ENCODE data around the gene LYZL1.
"Not testable (repeated sequence)": the region's sequence is repeated elsewhere in the genome, so short reads cannot be mapped to it uniquely, and the experiment has no call there.

Gene LYZL1

DNA sequence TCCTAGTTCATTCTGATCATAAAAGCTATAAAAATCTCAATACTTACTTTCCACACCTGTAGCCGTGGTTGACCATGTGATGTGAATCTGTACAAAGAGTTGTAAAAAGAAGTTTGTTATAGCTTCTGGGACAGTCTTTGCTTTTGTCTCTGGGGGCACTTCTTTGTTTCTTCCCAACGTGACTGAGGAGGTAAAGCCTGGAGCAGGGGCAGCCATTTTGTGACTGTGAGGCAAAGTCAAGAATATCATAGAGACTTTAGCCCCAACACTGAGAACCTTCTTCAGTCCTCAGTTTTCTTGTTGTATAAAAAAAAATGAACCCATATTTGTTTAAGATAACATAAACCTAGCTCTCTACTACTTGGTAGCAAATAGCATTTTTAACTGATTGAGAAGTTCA is 29.4 kb upstream of the LYZL1 start:
- DNase-seq (ENCODE audit: low read depth in 1 of 2, low spot score in 1 of 2) = no peak

DNA sequence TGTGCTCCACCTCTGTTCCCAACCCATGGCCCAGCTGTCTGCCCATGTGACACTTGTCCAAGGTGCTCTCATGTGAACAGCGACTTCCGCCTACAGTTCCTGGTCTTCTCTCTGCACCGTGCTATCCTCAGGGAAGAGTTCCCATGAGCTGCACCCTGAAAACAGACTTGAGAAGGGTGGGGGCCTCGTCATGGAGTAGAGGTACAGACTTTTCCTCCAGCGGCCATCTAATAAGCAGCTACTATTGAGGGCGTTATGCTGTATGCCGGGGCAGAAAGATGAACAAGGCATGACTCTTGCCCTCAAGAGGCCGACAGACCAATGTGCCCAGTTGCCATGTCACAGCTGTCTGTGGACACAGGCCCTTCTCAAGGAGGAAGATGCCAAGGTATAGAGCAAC is 25.4 kb upstream of the LYZL1 start:
- no peak for DNase-seq (ENCODE audit: low read depth in 1 of 2, low spot score in 1 of 2)

DNA sequence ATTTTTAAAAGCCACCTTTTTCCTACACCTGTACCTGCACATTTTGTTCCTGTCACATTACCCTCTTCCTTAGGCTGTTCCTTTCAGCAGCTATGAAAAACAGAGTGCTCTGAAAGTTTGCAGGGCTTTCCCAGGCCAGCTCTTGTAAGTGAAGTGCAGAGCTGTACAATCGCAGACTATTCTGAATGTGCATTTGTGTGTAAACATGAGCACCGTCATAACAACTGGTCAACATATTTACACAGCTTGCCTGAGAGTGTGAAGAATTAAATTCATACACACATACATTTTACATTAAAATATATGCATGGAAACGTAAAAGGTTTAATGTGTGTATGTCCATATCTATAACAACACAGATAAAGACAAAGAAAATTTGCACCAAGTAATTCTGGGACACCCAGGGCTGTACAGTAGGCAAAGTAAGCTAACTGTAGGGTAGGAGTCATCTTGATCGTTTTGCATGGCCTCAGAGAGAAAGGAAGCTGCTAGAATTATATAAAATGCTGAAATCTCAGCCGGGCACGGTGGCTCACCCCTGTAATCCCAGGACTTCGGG is 23.6 kb upstream of the LYZL1 start:
- DNase-seq (ENCODE audit: low read depth in 1 of 2, low spot score in 1 of 2) = no peak

DNA sequence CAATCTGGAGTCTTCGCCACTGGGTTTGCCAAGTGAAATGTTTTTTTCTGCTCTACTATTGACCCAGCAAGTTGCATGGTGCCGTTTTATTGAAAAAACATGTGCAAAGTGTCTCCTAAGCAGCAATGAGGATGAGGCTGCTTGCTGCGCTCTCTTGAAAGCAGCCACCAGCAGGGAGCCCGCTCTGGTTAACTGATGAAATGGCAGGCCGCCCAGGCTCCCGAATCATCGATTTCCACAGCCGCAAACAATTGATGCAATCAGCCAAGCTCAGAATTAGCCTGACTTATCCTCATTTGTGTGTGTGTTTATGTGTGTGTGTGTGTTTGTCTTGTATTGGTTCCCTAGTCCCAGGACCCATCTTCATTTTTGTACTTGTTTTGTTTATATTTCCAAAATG is 22.2 kb upstream of the LYZL1 start:
- no peak for DNase-seq (ENCODE audit: low read depth in 1 of 2, low spot score in 1 of 2)

DNA sequence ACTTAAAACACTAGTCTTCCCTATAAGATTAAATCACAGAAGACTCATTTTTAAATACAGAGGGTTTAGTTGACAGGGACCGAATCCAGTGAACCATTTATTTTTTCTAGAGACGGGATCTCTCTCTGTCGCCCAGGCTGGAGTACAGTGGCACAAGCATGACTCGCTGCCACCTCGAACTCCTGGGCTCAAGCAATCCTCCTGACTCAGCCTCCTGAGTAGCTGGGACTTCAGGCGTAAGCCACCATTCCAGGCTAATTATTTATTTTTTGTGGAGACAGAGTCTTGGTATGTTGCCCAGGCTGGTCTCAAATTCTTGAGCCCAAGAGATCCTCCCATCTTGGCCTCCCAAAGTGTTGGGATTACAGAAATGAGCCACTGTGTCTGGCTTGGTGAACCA is 20.9 kb upstream of the LYZL1 start:
- DNase-seq (ENCODE audit: low read depth in 1 of 2, low spot score in 1 of 2) = no peak

DNA sequence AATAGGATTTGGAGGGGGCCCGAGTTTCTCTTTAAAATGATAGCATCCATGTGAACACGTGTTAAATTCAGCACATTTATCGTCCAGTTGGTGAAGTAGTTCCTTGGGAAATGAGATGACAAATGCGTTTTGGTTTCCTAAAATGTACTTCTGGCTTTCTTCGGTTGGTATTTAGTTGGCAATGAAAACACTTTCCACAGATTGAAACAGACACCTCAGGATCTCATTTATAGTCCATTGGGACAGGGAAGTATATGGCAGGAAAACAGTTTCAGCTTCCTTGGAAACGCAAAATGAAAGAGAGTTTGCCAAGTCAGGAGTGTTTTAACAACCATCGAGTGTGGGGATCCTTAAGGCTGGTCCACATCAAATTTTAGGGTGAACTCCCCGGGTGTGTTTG is 19.4 kb upstream of the LYZL1 start:
- DNase-seq (ENCODE audit: low read depth in 1 of 2, low spot score in 1 of 2) = no peak

DNA sequence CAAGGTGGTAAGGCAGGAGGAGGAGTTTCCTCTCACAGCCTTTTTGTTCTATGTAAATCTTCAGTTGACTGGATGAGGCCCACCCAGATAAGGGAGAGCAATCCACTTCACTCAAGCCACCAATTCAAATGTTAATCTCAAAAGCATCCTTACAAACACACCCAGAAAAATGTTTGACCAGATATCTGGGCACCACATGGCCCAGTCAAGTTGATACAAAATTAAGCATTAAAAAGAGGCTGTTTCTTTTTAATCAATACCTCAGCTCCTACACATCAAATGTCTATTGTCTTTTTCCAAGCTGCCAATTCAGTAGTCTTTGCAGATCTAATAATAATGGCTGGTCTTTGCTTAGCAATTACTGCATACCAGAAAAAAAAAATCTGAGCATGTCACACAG is 18.0 kb upstream of the LYZL1 start:
- DNase-seq (ENCODE audit: low read depth in 1 of 2, low spot score in 1 of 2) = no peak

DNA sequence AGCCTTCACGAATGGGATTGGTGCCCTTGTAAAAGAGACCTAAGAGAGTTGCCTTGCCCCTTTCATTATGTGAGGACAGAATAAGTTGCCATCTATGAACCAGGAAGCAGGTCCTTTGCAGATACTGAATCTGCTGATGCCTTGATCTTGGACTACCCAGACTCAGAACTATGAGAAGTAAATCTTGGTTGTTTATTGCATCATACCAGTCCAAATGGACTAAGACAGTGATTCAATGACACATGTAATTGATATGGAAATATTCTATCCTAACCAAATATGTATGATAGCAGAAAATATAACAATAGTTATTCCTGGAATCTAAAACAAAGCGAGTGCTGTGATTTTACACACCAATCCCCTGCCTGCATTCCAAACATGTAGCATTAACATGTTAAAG is 17.0 kb upstream of the LYZL1 start:
- DNase-seq (ENCODE audit: low read depth in 1 of 2, low spot score in 1 of 2) = no peak

DNA sequence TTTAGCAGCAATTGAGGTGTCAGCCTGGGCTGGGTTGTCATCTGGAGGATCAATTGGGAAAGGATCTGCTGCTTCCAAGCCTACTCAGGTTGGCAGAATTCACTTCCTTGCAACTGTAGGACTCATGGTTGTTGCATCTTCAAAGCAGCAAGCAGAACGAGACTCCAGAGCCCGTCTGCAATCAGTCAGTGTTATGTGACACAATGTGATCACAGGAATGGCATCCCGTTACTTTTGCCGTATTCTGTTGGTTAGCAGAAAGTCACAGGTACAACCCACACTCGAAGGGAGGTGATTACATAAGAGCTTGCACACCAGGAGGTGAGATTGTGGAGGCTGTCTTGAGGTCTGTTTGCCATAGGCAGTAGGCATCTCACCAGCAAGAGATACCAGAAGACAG is 15.4 kb upstream of the LYZL1 start:
- no peak for DNase-seq (ENCODE audit: low read depth in 1 of 2, low spot score in 1 of 2)

DNA sequence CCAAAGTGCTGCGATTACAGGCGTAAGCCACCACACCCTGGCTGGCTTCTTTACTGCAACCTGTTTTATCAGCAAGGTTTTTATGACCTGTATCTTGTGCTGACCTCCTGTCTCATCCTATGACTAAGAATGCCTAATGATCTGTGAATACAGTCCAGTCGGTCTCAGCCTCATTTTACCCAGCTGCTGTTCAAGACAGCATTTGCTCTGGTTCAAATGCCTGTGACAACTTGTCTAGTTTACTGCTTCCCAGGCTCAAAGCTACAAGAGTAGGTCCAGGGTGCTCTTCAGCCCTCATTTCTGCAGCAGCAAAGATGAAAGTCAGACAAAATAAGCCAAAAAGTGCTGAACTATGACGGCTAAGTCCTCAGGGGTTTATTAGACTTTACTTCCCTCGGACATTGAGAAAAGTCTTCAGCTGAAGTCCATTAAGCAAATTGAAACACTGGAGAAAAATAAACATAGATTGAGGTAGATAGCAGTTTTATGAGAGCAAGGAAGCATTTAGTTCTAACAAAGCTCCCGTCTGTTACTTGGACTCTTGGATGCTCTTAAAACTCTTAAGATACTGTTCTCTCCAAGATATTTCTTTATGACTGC is 12.5 kb upstream of the LYZL1 start:
- DNase-seq (ENCODE audit: low read depth in 1 of 2, low spot score in 1 of 2) = no peak

DNA sequence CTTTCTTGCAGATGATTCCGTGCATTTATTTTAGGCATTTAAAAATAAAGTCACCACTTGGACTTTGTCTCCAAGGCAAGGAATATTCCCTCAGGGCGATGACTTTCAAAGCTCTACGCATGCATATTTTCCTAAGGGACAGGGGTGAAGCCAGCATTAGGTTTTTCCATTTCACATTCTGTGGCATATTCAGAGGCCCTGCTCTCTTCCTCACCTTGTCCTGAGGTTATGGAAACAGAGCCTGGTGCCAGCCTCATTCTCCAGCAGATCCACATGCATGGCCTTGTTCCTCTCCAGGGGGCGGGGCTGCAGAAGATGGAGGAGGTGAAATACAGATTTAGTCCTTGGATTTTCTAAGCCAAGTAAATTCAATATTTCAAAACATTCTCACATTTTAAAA is 11.6 kb upstream of the LYZL1 start:
- no peak for DNase-seq (ENCODE audit: low read depth in 1 of 2, low spot score in 1 of 2)

DNA sequence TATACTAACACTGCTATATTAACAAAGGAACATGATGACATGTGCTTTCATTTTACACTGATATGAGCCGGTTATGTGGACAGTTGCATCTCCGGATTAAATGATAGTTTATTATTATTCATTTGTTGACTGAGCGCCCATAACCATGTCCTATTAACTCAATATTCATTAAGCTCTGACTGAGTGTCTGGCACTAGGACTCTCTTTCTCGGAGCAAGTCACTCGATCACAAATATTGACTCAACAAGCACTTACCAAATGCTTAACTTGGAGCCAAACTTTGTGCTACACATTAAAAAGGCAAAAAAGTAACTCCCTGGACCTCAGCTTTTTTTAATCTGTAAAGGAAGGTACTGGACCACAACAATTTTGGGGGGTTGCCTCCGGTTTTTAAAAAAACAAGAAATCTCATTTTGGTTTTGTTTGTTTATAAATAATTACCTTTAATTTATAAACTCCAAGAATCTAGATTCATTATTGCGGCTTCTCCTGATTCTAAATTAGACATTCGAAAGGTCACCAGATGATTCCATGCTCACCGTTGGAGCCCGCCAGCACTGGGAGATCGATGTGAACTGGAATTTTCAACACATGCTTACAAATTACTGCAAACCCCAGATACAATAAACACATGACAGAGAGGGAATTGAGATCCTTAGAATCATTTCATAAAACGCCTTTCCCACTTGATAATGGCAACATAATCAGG is 8.9 kb upstream of the LYZL1 start:
- no peak for DNase-seq (ENCODE audit: low read depth in 1 of 2, low spot score in 1 of 2)

DNA sequence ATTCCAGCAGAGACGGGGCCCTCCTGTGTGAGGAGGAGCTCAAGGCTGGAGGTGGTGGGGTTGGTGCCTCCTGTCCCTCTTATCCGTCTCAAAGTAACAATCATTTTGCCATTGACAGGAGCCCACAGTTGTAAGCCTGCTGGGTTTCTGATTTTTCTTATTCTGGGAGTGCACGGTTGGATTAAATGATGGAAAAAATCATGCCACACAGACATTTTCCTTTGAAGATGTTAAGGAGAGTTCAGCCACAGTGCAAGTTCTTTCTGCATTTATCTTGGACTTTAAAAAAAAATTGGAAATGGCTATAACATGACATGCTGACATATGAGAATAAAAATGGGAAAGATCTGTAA is 8.4 kb upstream of the LYZL1 start:
- no peak for DNase-seq (ENCODE audit: low read depth in 1 of 2, low spot score in 1 of 2)

DNA sequence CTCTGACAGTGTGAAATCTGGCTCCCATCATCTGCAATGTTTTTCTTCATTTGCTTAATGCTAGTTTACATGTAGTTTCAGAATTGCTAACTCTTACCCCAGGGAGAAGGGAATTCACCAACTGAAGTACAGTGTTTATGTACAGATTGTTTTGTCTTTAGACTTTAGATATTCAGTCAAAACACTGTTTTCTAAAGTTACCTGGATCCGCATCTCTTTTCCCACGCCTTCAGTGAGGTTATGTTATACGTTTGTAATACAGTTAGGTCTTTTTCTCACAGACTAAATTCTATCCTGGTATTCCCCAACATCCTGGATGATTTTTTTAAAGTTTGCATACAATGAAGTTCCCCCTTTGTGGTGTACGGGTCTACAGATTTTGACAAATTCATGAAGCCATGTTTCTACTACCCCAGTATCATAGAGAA is 3.2 kb upstream of the LYZL1 start:
- DNase-seq (ENCODE audit: low read depth in 1 of 2, low spot score in 1 of 2) = no peak

DNA sequence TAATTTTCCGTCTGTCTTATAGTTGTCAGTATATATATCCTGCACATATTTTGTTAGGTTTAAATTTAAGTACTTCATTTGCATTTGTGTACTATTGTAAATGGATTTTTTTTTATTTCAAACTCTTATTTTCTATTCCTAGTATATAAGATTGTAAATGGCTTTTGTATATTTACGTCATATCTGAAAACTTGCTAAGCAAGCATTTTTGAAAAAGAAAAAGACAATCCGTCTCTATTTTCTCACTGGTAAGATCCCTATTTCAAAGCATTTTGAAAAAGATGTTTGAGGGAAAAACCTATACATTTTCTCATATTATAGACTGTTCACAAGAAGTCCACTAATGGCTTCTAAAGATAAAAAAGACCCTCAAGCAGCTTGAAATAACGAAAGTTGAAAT is 1.2 kb upstream of the LYZL1 start:
- DNase-seq (ENCODE audit: low read depth in 1 of 2, low spot score in 1 of 2) = no peak

DNA sequence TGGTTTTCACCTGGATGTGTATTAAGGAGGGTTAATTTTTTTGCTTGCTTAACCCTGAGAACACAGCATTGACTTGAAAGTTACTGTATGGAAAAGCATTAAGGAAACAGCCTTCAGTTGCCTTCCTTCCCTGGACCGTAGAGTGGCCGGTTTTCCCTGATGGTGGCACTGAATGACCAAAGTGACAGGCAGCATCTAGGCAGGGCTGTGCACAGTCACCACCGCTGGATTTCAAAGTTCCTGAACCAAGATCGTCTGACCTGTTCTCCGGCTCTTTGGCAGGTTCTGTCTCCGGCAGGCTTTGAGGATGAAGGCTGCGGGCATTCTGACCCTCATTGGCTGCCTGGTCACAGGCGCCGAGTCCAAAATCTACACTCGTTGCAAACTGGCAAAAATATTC is 2.7 kb downstream of the LYZL1 start:
- DNase-seq (ENCODE audit: low read depth in 1 of 2, low spot score in 1 of 2) = not testable (repeated sequence)

DNA sequence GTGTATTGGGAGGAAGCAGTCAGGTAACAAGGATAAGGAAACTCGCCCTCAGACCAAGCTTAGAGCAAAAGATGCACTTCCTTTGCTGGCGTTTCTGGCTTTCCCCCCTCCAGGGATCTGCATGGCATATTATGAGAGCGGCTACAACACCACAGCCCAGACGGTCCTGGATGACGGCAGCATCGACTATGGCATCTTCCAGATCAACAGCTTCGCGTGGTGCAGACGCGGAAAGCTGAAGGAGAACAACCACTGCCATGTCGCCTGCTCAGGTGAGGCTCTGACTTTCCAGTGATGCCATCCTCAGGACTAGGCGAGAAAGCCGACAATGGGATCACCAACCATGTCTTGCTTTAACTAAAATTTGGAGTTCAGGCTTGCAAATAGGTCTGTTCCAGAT is 3.5 kb downstream of the LYZL1 start:
- not testable (repeated sequence) for DNase-seq (ENCODE audit: low read depth in 1 of 2, low spot score in 1 of 2)

DNA sequence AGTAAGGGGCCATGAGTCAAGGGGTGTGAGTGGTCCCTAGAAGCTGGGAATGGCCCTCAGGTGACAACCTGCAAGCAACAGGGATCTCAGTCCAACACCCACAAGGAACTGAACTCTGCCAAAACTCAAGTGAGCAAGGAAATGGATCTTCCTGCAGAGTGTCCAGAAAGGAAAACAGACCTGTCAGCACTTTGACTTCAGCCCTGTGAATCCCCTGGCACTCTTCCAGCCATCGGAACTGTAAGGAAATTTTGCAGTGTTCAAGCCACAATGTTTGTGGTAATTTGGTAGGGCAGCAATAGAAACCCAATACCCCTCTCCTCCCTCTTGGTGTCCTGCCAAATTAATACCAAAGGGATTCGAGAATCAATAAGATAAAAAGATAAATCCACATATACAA is 6.9 kb downstream of the LYZL1 start:
- no peak for DNase-seq (ENCODE audit: low read depth in 1 of 2, low spot score in 1 of 2)

DNA sequence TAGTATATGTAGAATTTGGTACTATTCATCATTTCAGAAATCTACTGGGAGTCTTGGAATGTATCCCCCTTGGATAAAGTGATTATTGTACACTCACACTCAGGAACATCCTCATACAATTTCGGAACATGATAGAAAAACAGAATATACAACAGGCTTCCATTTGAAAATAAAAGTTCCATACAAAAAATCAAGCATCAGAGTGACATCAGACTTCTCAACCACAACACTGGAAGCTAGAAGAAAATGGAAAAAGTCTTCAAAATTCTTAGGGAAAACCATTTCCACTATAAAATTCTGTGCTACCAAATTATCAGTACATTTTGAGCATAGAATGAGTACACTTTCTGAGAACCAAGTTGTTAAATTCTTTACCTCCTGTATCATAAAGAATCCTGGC is 8.8 kb downstream of the LYZL1 start:
- DNase-seq (ENCODE audit: low read depth in 1 of 2, low spot score in 1 of 2) = no peak

DNA sequence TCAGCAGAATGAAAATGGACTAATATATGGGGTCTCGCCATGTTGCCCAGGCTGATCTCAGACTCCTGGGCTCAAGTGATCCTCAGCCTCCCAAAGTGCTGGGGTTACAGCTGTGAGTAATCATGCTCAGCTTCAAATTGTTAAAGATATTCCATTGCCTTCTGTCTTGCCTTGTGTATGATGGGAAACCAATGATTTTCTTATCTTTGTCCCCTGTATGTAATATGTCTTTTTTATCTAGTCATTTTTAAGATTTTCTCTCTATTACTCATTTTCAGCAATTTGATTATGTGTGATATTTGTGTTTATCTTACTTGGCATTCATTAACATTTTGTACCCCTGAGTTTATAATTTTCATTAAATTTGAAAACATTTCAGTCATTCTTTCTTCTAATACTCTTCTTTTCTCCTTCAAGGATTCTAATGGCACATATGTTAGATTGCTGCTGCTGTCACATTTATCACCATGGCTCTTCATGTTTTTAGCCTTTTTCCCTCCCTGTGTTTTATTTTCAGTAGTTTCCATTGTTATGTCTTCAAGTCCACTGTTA is 12.6 kb downstream of the LYZL1 start:
- no peak for DNase-seq (ENCODE audit: low read depth in 1 of 2, low spot score in 1 of 2)

DNA sequence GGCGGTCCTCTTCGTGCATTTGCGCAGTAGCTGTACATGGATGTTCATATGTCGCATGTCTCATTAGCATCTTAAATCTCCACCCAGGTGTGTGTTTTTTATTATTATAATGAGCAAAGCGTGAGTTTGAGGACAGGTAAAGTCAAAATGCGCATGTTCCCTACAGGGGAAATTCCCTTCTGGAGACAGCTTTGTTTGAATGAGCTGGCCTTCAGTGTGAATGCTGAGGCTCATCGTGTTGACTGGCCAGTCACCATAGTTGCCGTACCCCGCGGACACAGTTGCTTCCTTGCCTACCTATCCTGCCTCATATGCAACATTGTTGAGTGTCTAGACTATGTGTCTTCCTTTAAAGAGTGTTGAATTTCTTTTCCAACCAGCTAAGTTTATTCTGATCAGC is 13.6 kb downstream of the LYZL1 start:
- DNase-seq (ENCODE audit: low read depth in 1 of 2, low spot score in 1 of 2) = no peak

DNA sequence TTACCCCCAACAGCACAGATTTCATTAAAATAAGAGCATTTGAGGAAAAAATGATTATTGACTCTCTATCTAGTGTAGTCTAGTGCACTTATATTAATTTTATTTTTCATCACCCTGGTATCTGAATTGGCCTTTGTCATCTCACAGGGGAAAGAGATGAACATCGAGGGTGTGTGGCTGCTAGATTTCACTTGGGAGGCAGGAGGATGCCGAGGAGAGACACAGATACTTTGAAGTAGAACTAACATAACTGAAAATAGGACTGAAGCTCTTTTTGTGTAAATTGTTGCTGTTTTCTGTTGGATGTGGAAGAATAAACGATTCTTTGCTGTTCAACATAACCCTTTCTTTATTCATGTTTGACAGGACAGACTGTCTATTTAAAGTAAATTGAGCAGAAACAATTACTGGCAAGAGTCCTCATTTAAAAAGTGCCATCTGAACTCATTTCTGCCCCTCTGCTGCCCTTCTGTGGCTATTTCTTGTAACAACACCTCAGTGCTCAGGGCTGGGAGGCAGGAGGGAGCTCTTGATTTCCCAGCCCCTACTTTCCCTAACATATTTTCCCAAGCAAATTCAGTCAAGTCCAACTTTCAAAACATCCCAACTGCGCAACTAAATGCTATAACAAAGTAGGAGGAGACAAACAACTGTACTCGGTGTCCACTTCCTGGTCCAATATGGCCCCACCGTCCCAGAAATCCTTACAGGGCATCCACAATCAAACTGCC is 15.6 kb downstream of the LYZL1 start:
- no peak for DNase-seq (ENCODE audit: low read depth in 1 of 2, low spot score in 1 of 2)

Measured in stimulated activated CD4-positive, alpha-beta T cell treated with anti-CD3 and anti-CD28 coated beads, Interleukin-15, amount 100 ng/mL, for 1 hour (primary cell).